ENCODE data around the gene SOX10. TPM values are rescaled to one million over a fixed set of nuclear protein-coding genes. Genes with fewer than 3 reads are reported as not detected.
"Not testable (repeated sequence)": the region's sequence is repeated elsewhere in the genome, so short reads cannot be mapped to it uniquely, and the experiment has no call there.

Gene SOX10
- total RNA-seq, 1 experiment from 2014 or later = not detected

DNA sequence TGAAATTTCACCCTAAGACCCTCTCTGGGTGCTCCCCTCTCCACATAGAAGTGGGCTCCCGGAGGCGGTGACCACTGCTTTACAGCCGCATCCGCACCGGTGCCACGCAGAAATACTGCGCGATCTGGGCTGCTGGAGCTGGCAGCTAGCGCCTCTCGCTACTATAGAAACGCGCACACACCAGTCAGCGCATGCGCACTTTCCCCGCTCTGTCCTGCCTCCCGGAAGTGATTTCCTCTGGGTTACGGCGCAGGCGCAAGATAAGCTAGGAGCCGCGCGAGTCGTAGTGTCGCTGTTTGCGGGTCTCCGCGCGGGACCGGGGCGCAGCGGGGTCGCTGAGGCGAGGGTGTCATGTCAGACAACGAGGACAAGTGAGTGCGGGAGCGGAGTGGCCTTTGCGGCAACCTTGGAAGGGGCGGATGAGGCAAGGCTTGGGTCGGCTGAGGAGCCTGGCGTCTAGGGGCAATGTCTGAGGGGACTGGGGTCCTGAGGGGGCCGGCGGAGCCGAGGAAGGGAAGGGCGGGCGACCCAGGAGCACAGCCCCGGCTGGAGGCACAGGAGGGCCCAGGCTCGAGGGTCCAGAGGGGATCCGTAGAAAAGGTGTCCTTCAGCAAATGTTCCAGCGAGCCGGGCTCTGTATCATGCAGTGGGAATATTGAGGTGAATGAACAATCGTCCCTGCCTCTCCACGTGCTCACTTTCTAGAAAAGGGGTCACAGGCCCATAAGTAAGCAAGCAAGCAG is 30.7 kb downstream of the SOX10 start, which contains the start of the genes C22orf23 and POLR2F:
Gene C22orf23 (minus strand): TSS at position 165 of the 743 bp plus-strand sequence. CDS start 452 bp downstream, outside the sequence.
Gene POLR2F (plus strand): TSS at position 263 of the 743 bp plus-strand sequence. CDS start 89 bp downstream, at position 352.
- peaks cover 22% of the 10 kb centered on the region for H3K36me3 ChIP-seq
- H3K27me3 ChIP-seq = no peaks in the 10 kb centered on the region
- DNase-seq = peak; percentile 90
- peak within 1 kb of the TSS; percentile 100 for H3K4me3 ChIP-seq
- no peaks in the 10 kb centered on the region for H3K9me3 ChIP-seq

GRCh38 chr22:37953062-37953436 is 31.3 kb downstream of the SOX10 start:
- DNase-seq = no peak
- Histone ChIP-seq H3K27me3 (no peaks in the 10 kb centered on the region), H3K36me3 (peaks cover 19% of the 10 kb centered on the region), H3K9me3 (no peaks in the 10 kb centered on the region), H3K4me3 (peak overlapping the region; percentile 100)

DNA sequence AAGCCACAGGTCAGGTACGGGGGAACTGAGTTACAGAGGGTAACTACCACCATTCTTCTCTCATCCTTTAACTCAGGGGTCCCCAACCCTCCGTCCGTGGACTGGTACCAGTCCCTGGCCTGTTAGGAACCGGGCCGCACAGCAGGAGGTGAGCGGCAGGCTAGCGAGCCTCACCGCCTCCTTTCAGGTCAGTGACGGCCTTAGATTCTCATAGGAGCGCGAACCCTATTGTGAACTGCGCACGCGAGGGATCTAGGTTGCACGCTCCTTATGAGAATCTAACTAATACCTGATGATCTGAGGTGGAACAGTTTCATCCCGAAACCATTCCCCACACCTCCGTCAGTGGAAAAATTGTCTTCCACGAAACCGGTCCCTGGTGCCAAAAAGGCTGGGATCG is 31.7 kb downstream of the SOX10 start:
- H3K27me3 ChIP-seq, H3K9me3 ChIP-seq, DNase-seq: not testable (repeated sequence)
- Histone ChIP-seq H3K4me3 (peak overlapping the region; percentile 100), H3K36me3 (peaks cover 16% of the 10 kb centered on the region)

- H3K27me3 ChIP-seq = no peaks in the 10 kb centered on the region
- no peak for DNase-seq
- no peaks in the 10 kb centered on the region for H3K9me3 ChIP-seq
- H3K36me3 ChIP-seq = peaks cover 3% of the 10 kb centered on the region; the same call in 1 of the 2 replicates
- H3K4me3 ChIP-seq = no peak overlapping the region
Measured at GRCh38 chr22:37951305-37951704, 33.0 kb downstream of the SOX10 start.

GRCh38 chr22:37947142-37947795 is 37.1 kb downstream of the SOX10 start:
- not testable (repeated sequence) for H3K4me3 ChIP-seq, H3K36me3 ChIP-seq, DNase-seq, H3K9me3 ChIP-seq, H3K27me3 ChIP-seq

GRCh38 chr22:37944423-37944822 is 39.9 kb downstream of the SOX10 start:
- not testable (repeated sequence) for DNase-seq, H3K4me3 ChIP-seq, H3K27me3 ChIP-seq, H3K9me3 ChIP-seq
- H3K36me3 ChIP-seq = peaks cover 17% of the 10 kb centered on the region

DNA sequence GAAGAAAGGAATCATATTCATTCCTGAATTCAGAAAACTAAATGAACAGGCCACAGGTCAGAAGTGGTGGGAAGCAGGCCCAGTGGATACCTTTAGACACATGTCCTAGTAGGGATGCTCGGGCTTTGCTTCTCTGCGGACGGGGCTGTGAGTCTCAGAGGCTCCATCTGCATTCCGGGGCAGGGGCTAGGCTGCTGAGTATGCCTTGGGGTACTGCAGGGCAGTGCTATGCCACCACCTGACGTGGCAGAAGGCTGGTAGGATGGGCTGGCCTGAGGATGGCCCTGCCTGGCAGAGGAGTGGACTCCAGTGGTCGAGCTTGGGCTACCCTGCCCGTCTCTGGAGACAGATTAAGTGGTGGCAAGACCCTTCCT is 40.5 kb downstream of the SOX10 start:
- DNase-seq = no peak
- Histone ChIP-seq H3K27me3 (no peaks in the 10 kb centered on the region), H3K4me3 (no peak overlapping the region), H3K9me3 (no peaks in the 10 kb centered on the region), H3K36me3 (peaks cover 23% of the 10 kb centered on the region)

- Histone ChIP-seq H3K27me3 (no peaks in the 10 kb centered on the region), H3K9me3 (no peaks in the 10 kb centered on the region), H3K4me3 (no peak overlapping the region), H3K36me3 (peaks cover 25% of the 10 kb centered on the region)
- no peak for DNase-seq
Measured at GRCh38 chr22:37943136-37943824, 41.1 kb downstream of the SOX10 start.

- Histone ChIP-seq H3K4me3 (no peak overlapping the region), H3K9me3 (no peaks in the 10 kb centered on the region), H3K36me3 (peaks cover 32% of the 10 kb centered on the region), H3K27me3 (no peaks in the 10 kb centered on the region)
- DNase-seq = no peak
Measured at GRCh38 chr22:37942133-37942532, 42.2 kb downstream of the SOX10 start.

DNA sequence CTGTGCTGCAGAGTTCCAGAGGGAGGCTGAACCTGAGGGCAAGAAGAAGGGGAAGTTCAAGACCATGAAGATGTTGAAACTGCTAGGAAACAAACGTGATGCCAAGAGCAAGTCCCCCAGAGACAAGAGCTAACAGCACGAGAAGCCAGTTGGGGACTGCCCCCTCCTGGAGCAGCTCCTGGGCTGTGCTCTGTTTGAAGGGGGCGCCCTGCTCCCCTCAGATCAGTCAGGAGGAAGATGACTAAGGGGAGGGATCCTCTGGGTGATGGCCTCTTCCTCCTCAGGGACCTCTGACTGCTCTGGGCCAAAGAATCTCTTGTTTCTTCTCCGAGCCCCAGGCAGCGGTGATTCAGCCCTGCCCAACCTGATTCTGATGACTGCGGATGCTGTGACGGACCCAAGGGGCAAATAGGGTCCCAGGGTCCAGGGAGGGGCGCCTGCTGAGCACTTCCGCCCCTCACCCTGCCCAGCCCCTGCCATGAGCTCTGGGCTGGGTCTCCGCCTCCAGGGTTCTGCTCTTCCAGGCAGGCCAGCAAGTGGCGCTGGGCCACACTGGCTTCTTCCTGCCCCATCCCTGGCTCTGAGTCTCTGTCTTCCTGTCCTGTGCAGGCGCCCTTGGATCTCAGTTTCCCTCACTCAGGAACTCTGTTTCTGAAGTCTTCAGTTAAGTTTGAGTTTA is 43.5 kb downstream of the SOX10 start:
- H3K4me3 ChIP-seq = no peak overlapping the region
- H3K36me3 ChIP-seq = peaks cover 43% of the 10 kb centered on the region
- DNase-seq = no peak
- H3K27me3 ChIP-seq = no peaks in the 10 kb centered on the region
- H3K9me3 ChIP-seq = no peaks in the 10 kb centered on the region

DNA sequence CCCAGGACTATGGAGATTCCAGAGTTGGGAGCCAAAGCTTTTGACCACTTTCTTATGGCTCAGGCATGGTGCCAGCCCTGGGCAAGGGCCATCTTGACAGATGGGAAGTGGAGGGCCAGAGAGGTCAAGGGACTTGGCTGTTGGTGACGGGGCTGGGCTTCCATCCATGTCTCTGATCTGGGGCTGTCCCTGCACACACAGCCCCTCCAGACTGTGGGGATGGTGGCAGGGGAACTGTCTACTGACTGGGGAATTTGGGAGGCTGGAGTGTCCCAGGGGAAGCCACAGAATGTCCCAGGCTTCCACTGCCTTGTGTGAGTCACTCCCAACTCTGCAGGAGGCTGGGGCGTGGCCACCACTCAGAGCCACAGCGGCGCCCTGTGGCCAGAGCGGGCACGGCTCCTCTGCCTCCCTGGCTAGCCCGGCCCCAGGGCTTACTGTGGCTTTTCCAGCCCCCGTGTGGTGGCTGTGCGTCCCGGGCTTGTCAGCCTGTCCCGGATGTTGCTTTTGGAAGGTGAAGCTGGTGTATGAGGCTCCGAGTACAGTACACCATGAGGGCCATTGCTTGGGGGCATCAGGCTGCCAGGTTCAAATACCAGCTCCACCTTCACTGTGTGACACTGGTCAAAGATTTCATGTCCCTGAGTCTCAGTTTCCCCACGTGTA is 50.5 kb downstream of the SOX10 start:
- Histone ChIP-seq H3K4me3 (no peak overlapping the region), H3K36me3 (peaks cover 53% of the 10 kb centered on the region), H3K9me3 (no peaks in the 10 kb centered on the region), H3K27me3 (no peaks in the 10 kb centered on the region)
- DNase-seq = peak; percentile 91

DNA sequence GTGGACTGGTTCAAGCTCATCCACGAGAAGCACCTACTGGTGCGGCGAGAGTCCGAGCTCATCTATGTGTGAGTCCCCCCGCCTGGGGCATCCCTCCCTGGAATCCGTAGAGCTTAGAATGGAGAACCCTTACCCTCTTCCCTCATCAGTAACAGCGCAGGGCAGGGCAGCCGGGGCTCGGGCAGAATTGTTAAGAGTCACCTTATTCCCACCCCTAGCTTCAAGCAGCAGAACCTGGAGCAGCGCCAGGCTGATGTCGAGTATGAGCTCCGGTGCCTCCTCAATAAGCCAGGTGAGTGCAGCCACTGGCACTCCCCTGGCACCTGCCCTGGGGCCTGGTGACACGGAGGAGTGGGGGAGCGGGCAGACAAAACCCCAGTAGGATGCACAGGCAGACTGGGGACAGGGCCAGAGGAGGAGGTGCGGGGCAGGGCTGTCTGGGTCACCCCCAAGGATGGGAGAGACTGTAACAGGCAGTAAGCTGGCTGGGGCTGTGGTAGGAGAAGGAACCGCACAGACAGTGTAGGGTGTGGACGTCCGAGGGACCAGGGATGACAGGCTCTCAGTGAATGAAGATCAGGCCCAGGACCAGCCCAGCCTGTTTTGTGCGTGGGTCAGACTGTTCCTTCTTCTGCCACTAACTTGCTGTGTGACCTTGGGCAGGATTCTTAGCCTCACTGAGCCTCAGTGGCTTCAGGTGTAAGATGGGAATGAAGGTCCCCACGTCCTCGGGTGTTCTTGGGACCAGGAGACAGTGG is 51.4 kb downstream of the SOX10 start:
- no peak for DNase-seq
- H3K36me3 ChIP-seq = peaks cover 50% of the 10 kb centered on the region
- no peaks in the 10 kb centered on the region for H3K9me3 ChIP-seq
- H3K4me3 ChIP-seq = no peak overlapping the region
- H3K27me3 ChIP-seq = no peaks in the 10 kb centered on the region

DNA sequence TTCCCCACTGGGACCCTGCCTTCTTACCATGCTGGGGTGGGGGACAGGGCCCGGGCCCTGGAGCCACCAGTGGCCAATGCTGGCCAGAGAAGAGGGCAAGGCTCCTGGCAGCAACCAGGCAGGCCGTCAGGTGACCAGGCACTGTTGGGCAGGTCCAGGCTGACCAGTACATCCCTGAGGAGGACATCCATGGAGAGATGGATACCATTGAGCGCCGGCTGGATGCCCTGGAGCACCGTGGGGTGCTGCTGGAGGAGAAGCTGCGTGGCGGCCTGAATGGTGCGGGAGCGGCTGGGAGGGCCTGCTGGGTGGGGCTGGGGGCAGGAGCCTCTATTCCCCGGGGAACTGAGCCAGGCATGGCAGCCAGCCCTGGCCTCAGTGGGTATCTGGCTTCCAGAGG is 52.0 kb downstream of the SOX10 start:
- Histone ChIP-seq H3K27me3 (no peaks in the 10 kb centered on the region), H3K36me3 (peaks cover 44% of the 10 kb centered on the region), H3K4me3 (no peak overlapping the region), H3K9me3 (no peaks in the 10 kb centered on the region)
- no peak for DNase-seq

GRCh38 chr22:37931893-37932389 is 52.4 kb downstream of the SOX10 start:
- Histone ChIP-seq H3K36me3 (peaks cover 47% of the 10 kb centered on the region), H3K4me3 (no peak overlapping the region), H3K27me3 (no peaks in the 10 kb centered on the region), H3K9me3 (no peaks in the 10 kb centered on the region)
- no peak for DNase-seq

DNA sequence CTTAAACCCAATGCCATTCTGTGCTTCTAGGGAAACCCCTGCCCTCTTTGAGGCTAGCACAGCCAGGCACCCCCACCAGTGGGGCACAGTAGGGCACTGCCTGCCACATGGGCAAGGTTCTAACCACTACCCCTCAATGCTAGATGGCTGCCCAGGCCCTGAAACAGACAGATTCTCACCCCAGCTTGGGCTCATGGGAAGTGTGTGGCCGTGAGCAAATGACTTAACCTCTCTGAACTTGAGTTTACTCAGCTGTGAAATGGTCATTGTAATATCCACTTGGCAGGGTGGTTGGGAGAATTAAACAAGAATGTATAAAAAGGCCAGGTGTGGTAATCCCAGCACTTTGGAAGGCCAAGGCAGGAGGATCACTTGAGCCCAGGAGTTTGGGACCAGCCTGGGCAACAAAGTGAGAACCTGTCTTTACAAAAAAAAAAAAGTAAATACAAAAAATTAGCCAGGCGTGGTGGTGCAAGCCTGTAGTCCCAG is 53.4 kb downstream of the SOX10 start:
- Histone ChIP-seq H3K9me3 (no peaks in the 10 kb centered on the region), H3K27me3 (no peaks in the 10 kb centered on the region), H3K36me3 (peaks cover 43% of the 10 kb centered on the region), H3K4me3 (no peak overlapping the region)
- no peak for DNase-seq
